ENCODE data around the gene ANKRD55. TPM values are rescaled to one million over a fixed set of nuclear protein-coding genes. Genes with fewer than 3 reads are reported as not detected.
"Not testable (repeated sequence)": the region's sequence is repeated elsewhere in the genome, so short reads cannot be mapped to it uniquely, and the experiment has no call there.

The ANKRD55 gene
- total and polyA plus RNA-seq, 9 donors = 0.05 to 0.25 (median 0.23) TPM; not detected in 6

DNA sequence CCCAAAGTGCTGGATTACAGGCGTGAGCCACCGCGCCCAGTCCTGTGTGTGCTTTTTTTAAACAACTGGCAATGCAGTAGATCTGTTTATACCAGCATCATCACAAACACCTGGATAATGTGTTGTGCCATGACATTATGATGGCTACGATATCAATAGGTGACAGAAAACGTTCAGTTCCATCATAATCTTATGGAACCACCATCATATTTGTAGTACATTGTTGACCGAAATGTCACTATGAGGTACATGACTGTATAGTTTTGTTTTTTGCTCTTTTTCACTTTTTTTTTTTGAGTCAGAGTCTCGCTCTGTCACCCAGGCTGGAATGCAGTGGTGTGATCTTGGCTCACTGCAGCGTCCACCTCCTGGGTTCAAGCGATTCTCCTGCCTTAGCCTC is 24.4 kb downstream of the ANKRD55 start:
- Histone ChIP-seq H3K36me3 (no peaks in the 10 kb centered on the region), H3K27ac (no peak overlapping the region), H3K4me1 (ENCODE audit: insufficient read depth) (no peaks in the 10 kb centered on the region), H3K4me3 (no peak overlapping the region), H3K9me3 (no peaks in the 10 kb centered on the region), H3K27me3 (no peaks in the 10 kb centered on the region)
- no peak for TF ChIP-seq POLR2A (IDR thresholded peaks at IDR 0.05)
- TF ChIP-seq, protein P1, sequence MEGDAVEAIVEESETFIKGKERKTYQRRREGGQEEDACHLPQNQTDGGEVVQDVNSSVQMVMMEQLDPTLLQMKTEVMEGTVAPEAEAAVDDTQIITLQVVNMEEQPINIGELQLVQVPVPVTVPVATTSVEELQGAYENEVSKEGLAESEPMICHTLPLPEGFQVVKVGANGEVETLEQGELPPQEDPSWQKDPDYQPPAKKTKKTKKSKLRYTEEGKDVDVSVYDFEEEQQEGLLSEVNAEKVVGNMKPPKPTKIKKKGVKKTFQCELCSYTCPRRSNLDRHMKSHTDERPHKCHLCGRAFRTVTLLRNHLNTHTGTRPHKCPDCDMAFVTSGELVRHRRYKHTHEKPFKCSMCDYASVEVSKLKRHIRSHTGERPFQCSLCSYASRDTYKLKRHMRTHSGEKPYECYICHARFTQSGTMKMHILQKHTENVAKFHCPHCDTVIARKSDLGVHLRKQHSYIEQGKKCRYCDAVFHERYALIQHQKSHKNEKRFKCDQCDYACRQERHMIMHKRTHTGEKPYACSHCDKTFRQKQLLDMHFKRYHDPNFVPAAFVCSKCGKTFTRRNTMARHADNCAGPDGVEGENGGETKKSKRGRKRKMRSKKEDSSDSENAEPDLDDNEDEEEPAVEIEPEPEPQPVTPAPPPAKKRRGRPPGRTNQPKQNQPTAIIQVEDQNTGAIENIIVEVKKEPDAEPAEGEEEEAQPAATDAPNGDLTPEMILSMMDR (IDR thresholded peaks at IDR 0.05) = no peak
- TF ChIP-seq EP300 (IDR thresholded peaks at IDR 0.05) = no peak
- 95 to 96% (median 96%) methylated on average over 9 of the region's 9 CpGs for WGBS, 3 donors
- DNase-seq = no peak
- intact Hi-C loops (cut with DNase I) = loop anchor here (5.0 to 10.0 kb wide), 3 partner anchors 224 to 276 kb away; no protein-coding TSS in a partner anchor

DNA sequence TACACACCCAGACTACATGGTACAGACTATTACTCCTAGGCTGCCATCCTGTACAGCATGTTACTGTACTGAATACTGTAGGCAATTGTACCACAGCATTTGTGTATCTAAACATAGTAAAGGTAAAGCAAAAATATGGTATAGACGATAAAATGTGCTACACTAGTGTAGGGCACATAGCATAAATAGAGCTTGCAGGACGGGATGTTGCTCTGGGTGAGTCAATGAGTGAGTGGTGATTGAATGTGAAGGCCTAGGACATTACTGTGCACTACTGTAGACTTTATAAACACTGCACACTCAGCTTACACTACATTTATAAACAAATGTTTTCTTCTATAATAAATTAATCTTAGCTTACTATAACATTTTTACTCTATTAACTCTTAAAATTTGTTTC is 25.6 kb downstream of the ANKRD55 start:
- Histone ChIP-seq H3K36me3 (no peaks in the 10 kb centered on the region), H3K9me3 (no peaks in the 10 kb centered on the region), H3K27me3 (no peaks in the 10 kb centered on the region), H3K27ac (no peak overlapping the region), H3K4me1 (ENCODE audit: insufficient read depth) (no peaks in the 10 kb centered on the region), H3K4me3 (no peak overlapping the region)
- DNase-seq = no peak
- WGBS, 3 donors = 62 to 71% (median 70%) methylated on average over 2 of the region's 2 CpGs
- intact Hi-C loops (cut with DNase I) = loop anchor here (5.0 to 10.0 kb wide), 3 partner anchors 223 to 275 kb away; no protein-coding TSS in a partner anchor
- TF ChIP-seq POLR2A (IDR thresholded peaks at IDR 0.05) = no peak
- TF ChIP-seq, protein P1 (IDR thresholded peaks at IDR 0.05) = no peak
- TF ChIP-seq EP300 (IDR thresholded peaks at IDR 0.05) = no peak

DNA sequence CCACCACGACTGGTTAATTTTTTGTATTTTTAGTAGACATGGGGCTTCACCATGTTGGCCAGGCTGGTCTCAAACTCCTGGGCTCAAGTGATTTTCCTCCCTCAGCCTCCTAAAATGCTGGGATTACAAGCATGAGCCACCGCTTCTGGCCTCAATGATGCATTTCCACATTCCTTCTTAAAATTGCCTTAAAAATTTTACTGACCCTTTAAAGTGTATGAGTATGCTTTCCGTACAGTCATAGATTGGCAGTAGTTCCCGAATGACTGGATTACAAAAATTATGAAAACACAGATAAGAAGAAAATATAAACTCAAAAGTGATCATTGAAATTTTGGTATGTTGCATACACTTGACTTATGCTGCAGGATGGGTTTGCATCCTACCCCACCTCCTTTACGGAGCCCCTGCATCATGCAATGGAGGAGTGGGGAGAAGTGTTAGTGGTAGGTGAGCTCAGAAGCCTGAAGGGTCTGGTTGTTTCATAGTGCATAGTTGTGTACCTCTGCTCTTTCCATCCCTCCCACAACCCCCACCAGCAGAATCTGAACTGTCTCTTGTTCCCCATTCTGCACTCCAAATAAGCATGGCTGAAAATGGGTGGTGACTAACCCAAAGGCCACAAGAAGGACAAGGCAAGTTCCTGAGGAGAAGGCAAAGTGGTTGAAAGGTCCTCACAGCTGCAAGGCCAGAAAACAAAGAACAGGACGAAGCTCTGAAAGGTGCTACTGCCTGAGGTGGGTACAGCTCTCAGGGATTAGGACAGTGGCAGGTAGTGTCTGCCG is 26.8 kb downstream of the ANKRD55 start:
- no peak for TF ChIP-seq POLR2A (IDR thresholded peaks at IDR 0.05)
- TF ChIP-seq, protein P1 (IDR thresholded peaks at IDR 0.05) = no peak
- TF ChIP-seq EP300 (IDR thresholded peaks at IDR 0.05) = no peak
- no peaks in the 10 kb centered on the region for H3K4me1 ChIP-seq (ENCODE audit: insufficient read depth)
- H3K27ac ChIP-seq = no peak overlapping the region
- no peaks in the 10 kb centered on the region for H3K27me3 ChIP-seq
- DNase-seq = no peak
- H3K4me3 ChIP-seq = no peak overlapping the region
- WGBS, 3 donors = 85 to 89% (median 88%) methylated on average over 7 of the region's 7 CpGs
- no peaks in the 10 kb centered on the region for H3K36me3 ChIP-seq
- H3K9me3 ChIP-seq = no peaks in the 10 kb centered on the region
- intact Hi-C loops (cut with DNase I) = loop anchor here (5.0 to 10.0 kb wide), 3 partner anchors 222 to 274 kb away; no protein-coding TSS in a partner anchor

DNA sequence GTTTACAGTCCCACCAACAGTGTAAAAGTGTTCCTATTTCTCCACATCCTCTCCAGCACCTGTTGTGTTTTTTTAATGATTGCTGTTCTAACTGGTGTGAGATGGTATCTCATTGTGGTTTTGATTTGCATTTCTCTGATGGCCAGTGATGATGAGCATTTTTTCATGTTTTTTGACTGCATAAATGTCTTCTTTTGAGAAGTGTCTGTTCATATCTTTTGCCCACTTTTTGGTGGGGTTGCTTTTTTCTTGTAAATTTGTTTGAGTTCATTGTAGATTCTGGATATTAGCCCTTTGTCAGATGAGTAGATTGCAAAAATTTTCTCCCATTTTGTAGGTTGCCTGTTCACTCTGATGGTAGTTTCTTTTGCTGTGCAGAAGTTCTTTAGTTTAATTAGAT is 29.2 kb downstream of the ANKRD55 start:
- DNase-seq; H3K4me1 ChIP-seq (ENCODE audit: insufficient read depth); H3K27me3 ChIP-seq; H3K36me3 ChIP-seq; H3K27ac ChIP-seq; H3K9me3 ChIP-seq; H3K4me3 ChIP-seq: not testable (repeated sequence)
- intact Hi-C loops (cut with DNase I) = loop anchor here in 3 of 4 donors (5.0 to 10.0 kb wide), 3 partner anchors 219 to 269 kb away; no protein-coding TSS in a partner anchor

DNA sequence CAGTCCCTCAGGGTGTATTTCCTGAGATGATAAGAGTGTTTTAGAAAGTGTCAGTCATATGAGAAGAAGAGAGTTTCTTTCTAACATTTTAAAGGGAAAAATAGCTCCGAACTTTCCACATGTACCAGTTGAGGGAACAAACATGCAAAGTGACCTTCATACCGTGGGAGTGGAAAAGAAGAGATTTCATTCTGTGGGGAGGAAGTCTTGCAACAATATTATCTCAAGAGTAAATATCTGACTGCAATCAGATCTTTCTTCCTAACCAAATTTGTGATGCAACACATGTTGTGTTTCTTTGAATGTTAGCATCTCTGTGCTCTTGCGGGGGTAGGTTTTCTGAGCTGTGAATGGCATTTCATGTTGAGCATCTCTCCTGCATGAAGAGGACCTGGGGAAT is 30.6 kb downstream of the ANKRD55 start:
- no peak for DNase-seq
- H3K9me3 ChIP-seq = no peaks in the 10 kb centered on the region
- H3K27me3 ChIP-seq = no peaks in the 10 kb centered on the region
- H3K36me3 ChIP-seq = no peaks in the 10 kb centered on the region
- 42 to 48% (median 46%) methylated on average over 3 of the region's 3 CpGs for WGBS, 3 donors
- TF ChIP-seq EP300 (IDR thresholded peaks at IDR 0.05) (no peak), POLR2A (IDR thresholded peaks at IDR 0.05) (no peak)
- TF ChIP-seq, protein P1 (IDR thresholded peaks at IDR 0.05) = no peak
- no peak overlapping the region for H3K4me3 ChIP-seq
- no peaks in the 10 kb centered on the region for H3K4me1 ChIP-seq (ENCODE audit: insufficient read depth)
- no peak overlapping the region for H3K27ac ChIP-seq
- intact Hi-C loops (cut with DNase I) = loop anchor here in 3 of 4 donors (5.0 to 10.0 kb wide), 3 partner anchors 218 to 268 kb away; no protein-coding TSS in a partner anchor

DNA sequence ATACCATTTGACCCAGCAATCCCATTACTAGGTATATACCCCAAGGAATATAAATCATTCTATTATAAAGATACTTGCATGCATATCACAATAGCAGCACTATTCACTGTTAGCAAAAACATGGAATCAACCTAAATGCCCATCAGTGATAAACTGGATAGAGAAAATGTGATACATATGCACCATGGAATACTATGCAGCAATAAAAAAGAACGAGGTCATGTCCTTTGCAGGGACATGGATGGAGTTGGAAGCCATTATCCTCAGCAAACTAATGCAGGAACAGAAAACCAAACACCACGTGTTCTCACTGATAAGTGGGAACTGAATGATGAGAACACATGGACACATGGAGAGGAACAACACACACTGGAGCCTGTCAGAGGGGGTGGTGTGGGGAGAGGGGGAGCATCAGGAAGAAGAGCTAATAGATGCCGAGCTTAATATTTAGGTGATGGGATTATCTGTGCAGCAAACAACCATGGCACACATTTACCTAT is 31.3 kb downstream of the ANKRD55 start:
- WGBS, 3 donors = 72 to 80% (median 74%) methylated on average over 3 of the region's 3 CpGs
- not testable (repeated sequence) for H3K27ac ChIP-seq; H3K4me3 ChIP-seq; DNase-seq; H3K9me3 ChIP-seq; H3K4me1 ChIP-seq (ENCODE audit: insufficient read depth); H3K27me3 ChIP-seq; H3K36me3 ChIP-seq
- intact Hi-C loops (cut with DNase I) = loop anchor here in 3 of 4 donors (5.0 to 10.0 kb wide), 3 partner anchors 217 to 267 kb away; no protein-coding TSS in a partner anchor
